ENCODE results near the gene ZC3HAV1.
"Not testable (repeated sequence)": the region's sequence is repeated elsewhere in the genome, so short reads cannot be mapped to it uniquely, and the experiment has no call there.

Gene ZC3HAV1

DNA sequence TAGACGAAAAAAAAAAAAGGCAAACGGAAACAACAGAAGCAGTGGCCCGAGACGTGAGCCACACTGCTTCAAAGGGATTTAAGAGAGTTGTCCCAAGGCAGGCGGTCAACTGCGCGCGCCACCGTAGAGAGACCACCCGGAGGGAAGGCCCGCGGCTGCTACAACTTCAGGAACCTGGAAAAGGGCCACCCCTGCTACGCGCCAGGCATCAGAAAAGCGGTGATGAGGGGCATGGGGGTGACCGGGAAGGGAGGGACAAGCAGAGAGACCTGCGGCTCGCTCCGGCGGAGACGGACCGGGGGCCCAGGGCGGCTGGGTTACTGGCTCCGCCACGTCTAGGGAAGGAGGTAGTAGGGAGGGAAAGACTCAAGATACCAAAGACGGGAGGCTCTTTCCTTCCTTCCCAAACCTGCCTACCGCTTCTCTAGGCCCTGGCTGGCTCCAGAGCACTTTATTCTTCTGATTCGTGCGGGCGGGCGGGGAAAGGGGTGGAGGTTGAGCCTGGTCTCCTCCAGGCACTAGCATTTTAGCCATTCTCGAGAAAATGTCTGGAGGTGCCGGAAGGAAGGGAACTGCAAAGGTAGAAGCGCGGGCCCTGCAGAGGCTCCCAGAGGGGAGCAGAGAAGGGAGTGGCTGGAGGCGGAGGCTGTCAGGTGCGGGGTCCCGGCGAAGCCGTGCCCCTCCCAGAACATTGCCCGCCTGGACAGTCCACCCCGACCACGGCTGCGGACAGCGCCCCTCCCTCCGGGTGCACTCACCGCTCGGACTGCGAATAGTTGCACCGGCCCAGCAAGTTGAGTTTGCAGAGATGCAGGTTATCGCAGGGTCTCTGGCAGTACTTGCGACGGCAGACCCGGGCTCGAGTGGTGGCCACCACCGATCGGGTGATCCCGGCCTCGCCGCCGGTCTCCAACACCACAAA lies 993 bp downstream of the ZC3HAV1 start:
- Histone ChIP-seq H3K36me3 (ENCODE audit: control insufficient read depth in 4 of 4, insufficient read depth in 4 of 4, low read length in 3 of 4) (peaks cover 0 to 2% (median 0%) of the 10 kb centered on the region in 4 experiments), H3K9me3 (ENCODE audit: control extremely low read depth in 1 of 5, control insufficient read depth in 4 of 5, insufficient read depth in 2 of 5, low read depth in 1 of 5, low read length in 4 of 5) (no peaks in the 10 kb centered on the region), H3K27me3 (replicated peaks in 2 of 5; ENCODE audit: control insufficient read depth in 4 of 5, insufficient read depth in 5 of 5, low read length in 4 of 5) (no peaks in the 10 kb centered on the region), H3K27ac (ENCODE audit: insufficient read depth in 1 of 2, low read depth in 1 of 2, low read length in 2 of 2, poor library complexity in 1 of 2, severe bottlenecking in 2 of 2) (peak overlapping the region; percentile 70 to 95), H3K4me3 (ENCODE audit: control insufficient read depth in 1 of 7, extremely low read depth in 1 of 7, insufficient read depth in 4 of 7, low read depth in 2 of 7, low read length in 6 of 7) (peak overlapping the region; percentile 87 to 99 (median 98)), H3K4me1 (ENCODE audit: control extremely low read depth in 1 of 4, control insufficient read depth in 4 of 4, insufficient read depth in 4 of 4, low read length in 3 of 4) (peaks cover 24 to 43% (median 30%) of the 10 kb centered on the region in 4 experiments)
- ChIA-PET CTCF (no interaction called here), POLR2A (interaction anchor here (0.7 to 1.1 kb wide), 2 partner anchors 25 to 527 kb away, joined by 3 read pairs; a partner anchor contains a TSS)
- DNase-seq: no peak
- WGBS (ENCODE audit: insufficient coverage): 0% methylated on average over 51 of the region's 61 CpGs

DNA sequence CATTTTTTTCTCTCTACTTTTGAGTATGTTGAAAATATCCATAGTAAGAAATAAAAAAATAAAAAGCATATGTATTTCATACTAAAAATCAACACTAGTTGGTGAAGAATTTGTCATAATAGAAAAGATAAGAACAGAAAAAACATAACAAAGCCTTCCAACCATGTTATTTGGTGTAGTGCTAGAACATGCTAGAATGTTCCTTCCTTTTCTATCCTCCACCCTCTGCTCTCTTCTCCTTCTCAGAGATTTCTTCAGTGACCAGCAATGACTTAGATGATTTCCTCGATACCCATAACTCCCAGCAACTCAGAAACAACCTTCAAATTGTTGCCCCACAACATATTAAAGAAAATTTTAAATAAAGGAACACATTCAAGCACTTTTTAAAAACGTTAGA lies 2.6 kb downstream of the ZC3HAV1 start:
- Histone ChIP-seq H3K27me3 (replicated peaks in 2 of 5; ENCODE audit: control insufficient read depth in 4 of 5, insufficient read depth in 5 of 5, low read length in 4 of 5) (no peaks in the 10 kb centered on the region), H3K27ac (ENCODE audit: insufficient read depth in 1 of 2, low read depth in 1 of 2, low read length in 2 of 2, poor library complexity in 1 of 2, severe bottlenecking in 2 of 2) (peak overlapping the region; percentile 70 to 95), H3K4me1 (ENCODE audit: control extremely low read depth in 1 of 4, control insufficient read depth in 4 of 4, insufficient read depth in 4 of 4, low read length in 3 of 4) (peaks cover 37 to 57% (median 42%) of the 10 kb centered on the region in 4 experiments), H3K4me3 (ENCODE audit: control insufficient read depth in 1 of 7, extremely low read depth in 1 of 7, insufficient read depth in 4 of 7, low read depth in 2 of 7, low read length in 6 of 7) (peak overlapping the region in 6 of 7 experiments; percentile 93 to 99 (median 98)), H3K9me3 (ENCODE audit: control extremely low read depth in 1 of 5, control insufficient read depth in 4 of 5, insufficient read depth in 2 of 5, low read depth in 1 of 5, low read length in 4 of 5) (no peaks in the 10 kb centered on the region), H3K36me3 (ENCODE audit: control insufficient read depth in 4 of 4, insufficient read depth in 4 of 4, low read length in 3 of 4) (peaks cover 0 to 2% (median 0%) of the 10 kb centered on the region in 4 experiments)
- no CpG with 5 or more reads among the region's 2 CpGs for WGBS (ENCODE audit: insufficient coverage)
- CTCF ChIA-PET: interaction anchor here (1.2 kb wide), 1 partner anchor 12 kb away, joined by 6 read pairs; no protein-coding TSS in a partner anchor
- POLR2A ChIA-PET: no interaction called here
- DNase-seq: no peak

DNA sequence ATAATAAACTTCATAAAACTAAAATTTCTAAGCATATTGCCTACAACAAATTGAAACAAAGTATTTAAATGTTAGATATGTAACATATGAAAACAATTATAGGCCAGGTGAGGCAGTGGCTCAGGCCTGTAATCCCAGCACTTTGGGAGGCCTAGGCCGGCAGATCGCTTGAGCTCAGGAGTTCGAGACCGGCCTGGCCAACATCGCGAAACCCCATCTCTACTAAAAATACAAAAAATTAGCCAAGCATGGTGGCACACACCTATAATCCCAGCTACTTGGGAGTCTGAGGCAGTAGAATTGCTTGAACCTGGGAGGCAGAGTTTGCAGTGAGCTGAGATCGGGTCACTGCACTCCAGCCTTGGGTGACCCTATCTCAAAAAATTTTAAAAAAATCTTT lies 3.3 kb downstream of the ZC3HAV1 start:
- CTCF ChIA-PET: interaction anchor here (1.2 kb wide), 1 partner anchor 11 kb away, joined by 6 read pairs; no protein-coding TSS in a partner anchor
- peak overlapping the region; percentile 70 to 95 for H3K27ac ChIP-seq (ENCODE audit: insufficient read depth in 1 of 2, low read depth in 1 of 2, low read length in 2 of 2, poor library complexity in 1 of 2, severe bottlenecking in 2 of 2)

DNA sequence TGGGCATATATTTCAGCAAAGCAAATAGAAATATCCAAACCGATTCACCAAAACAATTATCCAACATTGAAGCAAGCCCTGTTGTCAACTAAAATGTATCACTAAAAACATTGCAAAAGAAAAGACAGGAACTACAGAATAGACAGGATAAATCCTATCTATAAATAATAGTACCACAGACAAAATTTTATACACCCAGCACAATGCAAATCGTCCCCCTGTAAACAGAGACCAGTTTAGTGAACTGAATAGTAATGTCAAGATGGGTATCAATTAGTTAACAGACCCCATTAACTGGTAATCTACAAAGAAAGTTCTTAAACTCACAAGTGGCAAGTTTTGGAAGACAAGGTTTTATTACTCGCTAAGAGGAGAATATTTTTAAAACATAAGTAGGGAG lies 4.0 kb downstream of the ZC3HAV1 start:
- peaks cover 36 to 51% (median 42%) of the 10 kb centered on the region in 4 experiments for H3K4me1 ChIP-seq (ENCODE audit: control extremely low read depth in 1 of 4, control insufficient read depth in 4 of 4, insufficient read depth in 4 of 4, low read length in 3 of 4)
- POLR2A ChIA-PET: interaction anchor here (0.6 to 3.4 kb wide), 2 partner anchors 11 to 1255 kb away, joined by 4 to 23 read pairs; no protein-coding TSS in a partner anchor
- WGBS (ENCODE audit: insufficient coverage): no CpG with 5 or more reads among the region's 3 CpGs

More for the DNA sequence above, 3.3 kb downstream of the ZC3HAV1 start:
- not testable (repeated sequence) for DNase-seq; H3K9me3 ChIP-seq (ENCODE audit: control extremely low read depth in 1 of 5, control insufficient read depth in 4 of 5, insufficient read depth in 2 of 5, low read depth in 1 of 5, low read length in 4 of 5); H3K27me3 ChIP-seq (replicated peaks in 2 of 5; ENCODE audit: control insufficient read depth in 4 of 5, insufficient read depth in 5 of 5, low read length in 4 of 5); H3K36me3 ChIP-seq (ENCODE audit: control insufficient read depth in 4 of 4, insufficient read depth in 4 of 4, low read length in 3 of 4)
- Histone ChIP-seq H3K4me3 (ENCODE audit: control insufficient read depth in 1 of 7, extremely low read depth in 1 of 7, insufficient read depth in 4 of 7, low read depth in 2 of 7, low read length in 6 of 7) (peak overlapping the region; percentile 11 to 99 (median 98)), H3K4me1 (ENCODE audit: control extremely low read depth in 1 of 4, control insufficient read depth in 4 of 4, insufficient read depth in 4 of 4, low read length in 3 of 4) (peaks cover 38 to 54% (median 45%) of the 10 kb centered on the region in 4 experiments)
- POLR2A ChIA-PET: interaction anchor here (0.9 kb wide), 1 partner anchor 11 kb away, joined by 3 read pairs; no protein-coding TSS in a partner anchor
- WGBS (ENCODE audit: insufficient coverage): 11% methylated on average over 6 of the region's 7 CpGs

DNA sequence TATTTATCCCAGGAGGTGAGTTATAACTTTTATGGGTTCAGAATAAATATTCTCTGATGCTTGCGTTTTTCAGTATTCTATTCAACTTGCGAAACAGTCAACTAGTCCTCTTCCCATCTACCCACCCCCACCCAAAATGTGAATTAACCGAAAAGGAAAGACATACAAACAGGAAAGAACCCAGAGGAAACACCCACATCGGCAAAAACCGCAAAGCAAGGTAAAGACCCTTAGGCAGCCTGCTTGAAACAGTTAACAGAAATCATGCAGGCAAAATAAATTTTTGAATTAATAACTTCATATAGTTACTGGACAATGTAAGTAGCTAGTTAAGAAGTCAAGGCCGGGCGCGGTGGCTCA lies 5.4 kb downstream of the ZC3HAV1 start:
- peak overlapping the region; percentile 54 to 65 for H3K27ac ChIP-seq (ENCODE audit: insufficient read depth in 1 of 2, low read depth in 1 of 2, low read length in 2 of 2, poor library complexity in 1 of 2, severe bottlenecking in 2 of 2)
- peaks cover 32 to 49% (median 41%) of the 10 kb centered on the region in 4 experiments for H3K4me1 ChIP-seq (ENCODE audit: control extremely low read depth in 1 of 4, control insufficient read depth in 4 of 4, insufficient read depth in 4 of 4, low read length in 3 of 4)
- DNase-seq: peak; percentile 69 to 85 (median 78)
- CTCF ChIA-PET: interaction anchor here (1.0 to 3.2 kb wide), 3 partner anchors 9 to 45 kb away, joined by 3 to 20 read pairs (median 4); no protein-coding TSS in a partner anchor
- POLR2A ChIA-PET: interaction anchor here (3.4 kb wide), 1 partner anchor 10 kb away, joined by 23 read pairs; no protein-coding TSS in a partner anchor
- peak overlapping the region in 6 of 7 experiments; percentile 42 to 98 (median 63) for H3K4me3 ChIP-seq (ENCODE audit: control insufficient read depth in 1 of 7, extremely low read depth in 1 of 7, insufficient read depth in 4 of 7, low read depth in 2 of 7, low read length in 6 of 7)
- H3K9me3 ChIP-seq (ENCODE audit: control extremely low read depth in 1 of 5, control insufficient read depth in 4 of 5, insufficient read depth in 2 of 5, low read depth in 1 of 5, low read length in 4 of 5): no peaks in the 10 kb centered on the region
- WGBS (ENCODE audit: insufficient coverage): 0% methylated on average over 1 of the region's 8 CpGs
- H3K36me3 ChIP-seq (ENCODE audit: control insufficient read depth in 4 of 4, insufficient read depth in 4 of 4, low read length in 3 of 4): peaks cover 0 to 4% (median 3%) of the 10 kb centered on the region in 4 experiments
- no peaks in the 10 kb centered on the region for H3K27me3 ChIP-seq (replicated peaks in 2 of 5; ENCODE audit: control insufficient read depth in 4 of 5, insufficient read depth in 5 of 5, low read length in 4 of 5)

More for the DNA sequence above, 4.0 kb downstream of the ZC3HAV1 start:
- Histone ChIP-seq H3K36me3 (ENCODE audit: control insufficient read depth in 4 of 4, insufficient read depth in 4 of 4, low read length in 3 of 4) (peaks cover 0 to 3% (median 0%) of the 10 kb centered on the region in 4 experiments), H3K9me3 (ENCODE audit: control extremely low read depth in 1 of 5, control insufficient read depth in 4 of 5, insufficient read depth in 2 of 5, low read depth in 1 of 5, low read length in 4 of 5) (no peaks in the 10 kb centered on the region), H3K4me3 (ENCODE audit: control insufficient read depth in 1 of 7, extremely low read depth in 1 of 7, insufficient read depth in 4 of 7, low read depth in 2 of 7, low read length in 6 of 7) (peak overlapping the region in 6 of 7 experiments; percentile 45 to 99 (median 96)), H3K27ac (ENCODE audit: insufficient read depth in 1 of 2, low read depth in 1 of 2, low read length in 2 of 2, poor library complexity in 1 of 2, severe bottlenecking in 2 of 2) (peak overlapping the region; percentile 70 to 95), H3K27me3 (replicated peaks in 2 of 5; ENCODE audit: control insufficient read depth in 4 of 5, insufficient read depth in 5 of 5, low read length in 4 of 5) (no peaks in the 10 kb centered on the region)
- no peak for DNase-seq
- CTCF ChIA-PET: interaction anchor here (3.2 kb wide), 1 partner anchor 11 kb away, joined by 20 read pairs; no protein-coding TSS in a partner anchor

DNA sequence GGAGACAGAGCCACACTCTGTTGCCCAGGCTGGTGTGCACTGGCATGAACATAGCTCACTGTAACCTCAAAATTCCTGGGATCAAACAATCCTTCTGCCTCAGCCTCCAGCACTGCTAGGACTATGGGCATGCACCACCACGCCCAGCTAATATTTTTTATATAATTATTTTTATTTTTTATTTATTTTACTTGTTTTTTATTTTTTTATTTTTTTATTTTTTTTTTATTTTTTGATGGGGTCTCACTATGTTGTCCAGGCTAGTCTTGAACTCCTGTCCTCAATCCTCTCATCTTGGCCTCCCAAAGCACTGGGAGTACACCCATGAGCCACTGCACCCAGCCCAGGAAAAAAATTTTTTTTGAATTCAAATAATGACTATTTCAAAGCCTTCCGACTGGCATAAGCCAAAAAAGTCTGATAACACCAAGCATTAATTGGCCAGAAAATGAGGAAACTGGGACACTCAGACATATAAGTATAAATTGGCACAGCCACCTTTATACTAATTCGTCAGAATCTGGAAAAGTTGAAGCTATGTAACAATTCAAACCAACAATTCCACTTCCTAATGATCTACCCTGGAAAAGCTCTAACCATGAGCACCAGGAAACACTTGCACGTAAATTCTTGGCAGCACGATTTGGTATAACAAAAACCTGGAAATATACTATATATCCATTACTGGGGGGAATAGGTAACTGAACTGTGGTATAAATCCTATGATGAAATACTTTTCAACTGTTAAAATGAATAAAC lies 6.3 kb downstream of the ZC3HAV1 start:
- ChIA-PET POLR2A (interaction anchor here (3.4 kb wide), 1 partner anchor 9 kb away, joined by 23 read pairs; no protein-coding TSS in a partner anchor), CTCF (interaction anchor here (0.7 to 3.2 kb wide), 4 partner anchors 9 to 28 kb away, joined by 3 to 20 read pairs (median 4); no protein-coding TSS in a partner anchor)
- Histone ChIP-seq H3K4me1 (ENCODE audit: control extremely low read depth in 1 of 4, control insufficient read depth in 4 of 4, insufficient read depth in 4 of 4, low read length in 3 of 4) (peaks cover 34 to 53% (median 42%) of the 10 kb centered on the region in 4 experiments), H3K9me3 (ENCODE audit: control extremely low read depth in 1 of 5, control insufficient read depth in 4 of 5, insufficient read depth in 2 of 5, low read depth in 1 of 5, low read length in 4 of 5) (no peaks in the 10 kb centered on the region), H3K27me3 (replicated peaks in 2 of 5; ENCODE audit: control insufficient read depth in 4 of 5, insufficient read depth in 5 of 5, low read length in 4 of 5) (no peaks in the 10 kb centered on the region), H3K27ac (ENCODE audit: insufficient read depth in 1 of 2, low read depth in 1 of 2, low read length in 2 of 2, poor library complexity in 1 of 2, severe bottlenecking in 2 of 2) (peak overlapping the region; percentile 54 to 65), H3K36me3 (ENCODE audit: control insufficient read depth in 4 of 4, insufficient read depth in 4 of 4, low read length in 3 of 4) (peaks cover 2 to 10% (median 6%) of the 10 kb centered on the region in 4 experiments), H3K4me3 (ENCODE audit: control insufficient read depth in 1 of 7, extremely low read depth in 1 of 7, insufficient read depth in 4 of 7, low read depth in 2 of 7, low read length in 6 of 7) (peak overlapping the region in 6 of 7 experiments; percentile 42 to 98 (median 63))
- peak in 1 of 3 donors; percentile 39 for DNase-seq
- whole genome bisulfite sequencing (ENCODE audit: insufficient coverage): 21% methylated on average over 2 of the region's 5 CpGs

All from common myeloid progenitor, CD34-positive (primary cell).